ENCODE results near the gene DRD4. TPM values are rescaled to one million over a fixed set of nuclear protein-coding genes. Genes with fewer than 3 reads are reported as not detected.
A peak's percentile ranks its signal among the peaks of the same experiment; 100 is the strongest.

DRD4 gene
- total RNA-seq, 1 donor from 2014 or later = not detected

GRCh38 chr11:610146-610801 is 26.8 kb upstream of the DRD4 start:
- no peak for DNase-seq (ENCODE audit: low read depth in 2 of 2)

- DNase-seq (ENCODE audit: low read depth in 2 of 2) = no peak
Observed at GRCh38 chr11:611001-611996, 25.8 kb upstream of the DRD4 start.

GRCh38 chr11:612201-612960 is 24.7 kb upstream of the DRD4 start:
- DNase-seq (ENCODE audit: low read depth in 2 of 2) = peak; percentile 25 to 46

GRCh38 chr11:612961-613300 is 24.1 kb upstream of the DRD4 start:
- no peak for DNase-seq (ENCODE audit: low read depth in 2 of 2)

- peak; percentile 71 to 84 for DNase-seq (ENCODE audit: low read depth in 2 of 2)
Observed at GRCh38 chr11:613369-613968, 23.6 kb upstream of the DRD4 start.

- DNase-seq (ENCODE audit: low read depth in 2 of 2) = no peak
Observed at GRCh38 chr11:614021-614622, 22.9 kb upstream of the DRD4 start.

- peak in 1 of 2 donors; percentile 44 for DNase-seq (ENCODE audit: low read depth in 2 of 2)
Observed at GRCh38 chr11:614623-615503, 22.2 kb upstream of the DRD4 start.

GRCh38 chr11:615504-616319 is 21.4 kb upstream of the DRD4 start, which contains the start of gene IRF7:
Gene IRF7, minus strand, starts transcription at chr11:615950. Its CDS starts 586 bp downstream, at chr11:615364.
- peak; percentile 93 for DNase-seq (ENCODE audit: low read depth in 2 of 2)

- no peak for DNase-seq (ENCODE audit: low read depth in 2 of 2)
Observed at GRCh38 chr11:616320-617198, 20.5 kb upstream of the DRD4 start.

- DNase-seq (ENCODE audit: low read depth in 2 of 2) = no peak
Observed at GRCh38 chr11:617199-617911, 19.7 kb upstream of the DRD4 start.

- no peak for DNase-seq (ENCODE audit: low read depth in 2 of 2)
Observed at GRCh38 chr11:617912-618682, 19.0 kb upstream of the DRD4 start.

- DNase-seq (ENCODE audit: low read depth in 2 of 2) = no peak
Observed at GRCh38 chr11:618856-619627, 18.0 kb upstream of the DRD4 start.

GRCh38 chr11:619628-620050 is 17.4 kb upstream of the DRD4 start:
- DNase-seq (ENCODE audit: low read depth in 2 of 2) = no peak

- DNase-seq (ENCODE audit: low read depth in 2 of 2) = no peak
Observed at GRCh38 chr11:620201-620600, 16.9 kb upstream of the DRD4 start.

- no peak for DNase-seq (ENCODE audit: low read depth in 2 of 2)
Observed at GRCh38 chr11:620935-621814, 15.9 kb upstream of the DRD4 start.
